HEK293 (cell line): ENCODE results near the gene ACAP3.
A peak's percentile ranks its signal among the peaks of the same experiment; 100 is the strongest.

Experiments
- CTCF ChIA-PET: fragments of 350-600 bp; formaldehyde crosslinking; extraction: SDS; loops from one replicate; lab custom pipeline; 2021; ENCODE audit warnings: antibody characterized with exemption; lab: Yijun Ruan, JAX
- POLR2A ChIA-PET: fragments of 300-600 bp; formaldehyde crosslinking; extraction: SDS; loops from one replicate; lab custom pipeline; 2020; ENCODE audit warnings: antibody characterized with exemption, inconsistent platforms; lab: Yijun Ruan, JAX
- H3K27ac ChIP-seq: fragments of 200-500 bp; sonication (Bioruptor generic); 2 replicates; pipeline ENCODE4 v1.5.1; 2014; ENCODE audit warnings: low read depth, low read length, control low read depth, inconsistent platforms; ENCODE audit errors: extremely low read depth
- H3K36me3 ChIP-seq, 2 experiments: fragments of 200-500 bp in 1 of 2; sonication (Bioruptor generic) in 1 of 2; 1 replicate in 1 of 2; 2 replicates in 1 of 2; pipeline ENCODE4 v1.5.1; 2014 to 2017; ENCODE audit warnings: inconsistent platforms in 2 of 2, low read length in 2 of 2; ENCODE audit not compliant: control insufficient read depth in 2 of 2, insufficient read depth in 1 of 2
- H3K4me1 ChIP-seq: fragments of 200-500 bp; sonication (Bioruptor generic); 2 replicates; pipeline ENCODE4 v1.5.1; 2014; ENCODE audit warnings: mild to moderate bottlenecking, low read length, inconsistent platforms; ENCODE audit not compliant: control insufficient read depth, insufficient read depth
- H3K4me3 ChIP-seq: 2 replicates; pipeline ENCODE4 v1.5.1; 2011; ENCODE audit warnings: low read depth, mild to moderate bottlenecking, control low read depth, low read length, moderate library complexity
- H3K9me3 ChIP-seq: fragments of 200-500 bp; sonication (Bioruptor generic); 2 replicates; pipeline ENCODE4 v1.5.1; 2014; ENCODE audit warnings: low read depth, low read length, inconsistent platforms; ENCODE audit not compliant: control insufficient read depth, insufficient read depth
- ATF2 ChIP-seq: fragments of 450-650 bp; formaldehyde crosslinking; IDR thresholded peaks from 2 replicates; pipeline ENCODE4 v1.5.1; 2016; ENCODE audit warnings: missing biosample characterization, missing genetic modification characterization, low read depth
- HOXC10 ChIP-seq: sonication (generic); formaldehyde crosslinking; IDR thresholded peaks from 2 replicates; pipeline ENCODE4 v1.8.1; 2023; ENCODE audit warnings: mild to moderate bottlenecking, missing genetic modification reagents
- KLF1 ChIP-seq: fragments of 450-650 bp; formaldehyde crosslinking; IDR thresholded peaks from 2 replicates; pipeline ENCODE4 v1.5.1; 2016; ENCODE audit warnings: missing biosample characterization, missing genetic modification characterization
- KLF7 ChIP-seq: fragments of 450-650 bp; formaldehyde crosslinking; IDR thresholded peaks from 2 replicates; pipeline ENCODE4 v1.5.1; 2016; ENCODE audit warnings: missing biosample characterization, missing genetic modification characterization, borderline replicate concordance
- SP3 ChIP-seq: fragments of 450-650 bp; formaldehyde crosslinking; IDR thresholded peaks from 2 replicates; pipeline ENCODE4 v1.5.1; 2016; ENCODE audit warnings: missing biosample characterization, missing genetic modification characterization
- ZBTB21 ChIP-seq: fragments of 450-650 bp; formaldehyde crosslinking; IDR thresholded peaks from 2 replicates; pipeline ENCODE4 v1.5.1; 2017; ENCODE audit warnings: missing biosample characterization, missing genetic modification characterization
- ZFHX2 ChIP-seq: fragments of 450-650 bp; formaldehyde crosslinking; conservative IDR thresholded peaks from 2 replicates; pipeline ENCODE4 v1.5.1; 2016; ENCODE audit warnings: missing biosample characterization, missing genetic modification characterization
- ZNF157 ChIP-seq: fragments of 450-650 bp; formaldehyde crosslinking; IDR thresholded peaks from 2 replicates; pipeline ENCODE4 v1.5.1; 2016; ENCODE audit warnings: missing biosample characterization, missing genetic modification characterization
- ZNF24 ChIP-seq: fragments of 450-650 bp; formaldehyde crosslinking; IDR thresholded peaks from 2 replicates; pipeline ENCODE4 v1.5.1; 2016; ENCODE audit warnings: missing biosample characterization, missing genetic modification characterization
- ZNF416 ChIP-seq: fragments of 450-650 bp; formaldehyde crosslinking; IDR thresholded peaks from 2 replicates; pipeline ENCODE4 v1.5.1; 2016; ENCODE audit warnings: missing biosample characterization, missing genetic modification characterization
- ZNF626 ChIP-seq: fragments of 450-650 bp; sonication (Bioruptor Pico); formaldehyde crosslinking; IDR thresholded peaks from 2 replicates; pipeline ENCODE4 v1.5.1; 2018; ENCODE audit warnings: missing biosample characterization, missing genetic modification characterization, inconsistent platforms
- ZNF677 ChIP-seq: fragments of 450-650 bp; IDR thresholded peaks from 2 replicates; pipeline ENCODE4 v1.5.0; 2018; ENCODE audit warnings: missing biosample characterization, mild to moderate bottlenecking, missing genetic modification characterization, moderate library complexity
- ZNF692 ChIP-seq: fragments of 450-650 bp; formaldehyde crosslinking; IDR thresholded peaks from 2 replicates; pipeline ENCODE4 v1.5.1; 2016; ENCODE audit warnings: missing biosample characterization, missing genetic modification characterization
- ZNF768 ChIP-seq: fragments of 450-650 bp; formaldehyde crosslinking; IDR thresholded peaks from 2 replicates; pipeline ENCODE4 v1.5.1; 2018; ENCODE audit warnings: missing biosample characterization, mild to moderate bottlenecking, missing genetic modification characterization
- ZNF785 ChIP-seq: fragments of 450-650 bp; formaldehyde crosslinking; IDR thresholded peaks from 2 replicates; pipeline ENCODE4 v1.5.1; 2016; ENCODE audit warnings: missing biosample characterization, missing genetic modification characterization
- ZSCAN30 ChIP-seq: fragments of 450-650 bp; IDR thresholded peaks from 2 replicates; pipeline ENCODE4 v1.5.1; 2018; ENCODE audit warnings: missing biosample characterization, mild to moderate bottlenecking, missing genetic modification characterization, moderate library complexity
- TF ChIP-seq, protein P1 (sequence below): fragments of 450-650 bp; formaldehyde crosslinking; IDR thresholded peaks from 2 replicates; pipeline ENCODE4 v1.5.1; 2017; ENCODE audit warnings: missing biosample characterization, missing genetic modification characterization
- TF ChIP-seq, protein P2 (sequence below): fragments of 450-650 bp; formaldehyde crosslinking; IDR thresholded peaks from 2 replicates; pipeline ENCODE4; 2016; ENCODE audit warnings: missing biosample characterization, missing genetic modification characterization
- TF ChIP-seq, protein P3 (sequence below): fragments of 450-650 bp; formaldehyde crosslinking; IDR thresholded peaks from 2 replicates; pipeline ENCODE4 v1.5.1; 2016; ENCODE audit warnings: missing biosample characterization, missing genetic modification characterization

The ACAP3 gene

GRCh38 chr1:1282998-1283397 lies 24.7 kb downstream of the ACAP3 start:
- POLR2A ChIA-PET = no interaction called here
- CTCF ChIA-PET = interaction anchor here (0.6 kb wide), 1 partner anchor 8 kb away, joined by 3 read pairs; no protein-coding TSS in a partner anchor
- no peaks in the 10 kb centered on the region for H3K9me3 ChIP-seq
- no peaks in the 10 kb centered on the region for H3K36me3 ChIP-seq
- TF ChIP-seq ZNF785 (tag by site-specific recombination) = no peak
- no peak for TF ChIP-seq ZNF677
- TF ChIP-seq, protein P1, sequence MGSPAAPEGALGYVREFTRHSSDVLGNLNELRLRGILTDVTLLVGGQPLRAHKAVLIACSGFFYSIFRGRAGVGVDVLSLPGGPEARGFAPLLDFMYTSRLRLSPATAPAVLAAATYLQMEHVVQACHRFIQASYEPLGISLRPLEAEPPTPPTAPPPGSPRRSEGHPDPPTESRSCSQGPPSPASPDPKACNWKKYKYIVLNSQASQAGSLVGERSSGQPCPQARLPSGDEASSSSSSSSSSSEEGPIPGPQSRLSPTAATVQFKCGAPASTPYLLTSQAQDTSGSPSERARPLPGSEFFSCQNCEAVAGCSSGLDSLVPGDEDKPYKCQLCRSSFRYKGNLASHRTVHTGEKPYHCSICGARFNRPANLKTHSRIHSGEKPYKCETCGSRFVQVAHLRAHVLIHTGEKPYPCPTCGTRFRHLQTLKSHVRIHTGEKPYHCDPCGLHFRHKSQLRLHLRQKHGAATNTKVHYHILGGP = no peak
- peak; percentile 60 for TF ChIP-seq KLF1 (tag by site-specific recombination)
- TF ChIP-seq, all 188 proteins: peak for 1
- Histone ChIP-seq H3K4me1 (no peaks in the 10 kb centered on the region), H3K4me3 (no peak overlapping the region), H3K27ac (no peak overlapping the region)

GRCh38 chr1:1281533-1282321 lies 26.0 kb downstream of the ACAP3 start:
- TF ChIP-seq ZFHX2 (tag by site-specific recombination) (no peak), ZNF768 (tag by site-specific recombination) (peak; percentile 96; the same call in 1 of the 2 replicates), HOXC10 (no peak), KLF1 (tag by site-specific recombination) (0 out of 2 replicates have a peak, but pooled peaks have one; percentile 13), ZNF692 (tag by site-specific recombination) (0 out of 2 replicates have a peak, but pooled peaks have one; percentile 25)
- TF ChIP-seq, protein P2, sequence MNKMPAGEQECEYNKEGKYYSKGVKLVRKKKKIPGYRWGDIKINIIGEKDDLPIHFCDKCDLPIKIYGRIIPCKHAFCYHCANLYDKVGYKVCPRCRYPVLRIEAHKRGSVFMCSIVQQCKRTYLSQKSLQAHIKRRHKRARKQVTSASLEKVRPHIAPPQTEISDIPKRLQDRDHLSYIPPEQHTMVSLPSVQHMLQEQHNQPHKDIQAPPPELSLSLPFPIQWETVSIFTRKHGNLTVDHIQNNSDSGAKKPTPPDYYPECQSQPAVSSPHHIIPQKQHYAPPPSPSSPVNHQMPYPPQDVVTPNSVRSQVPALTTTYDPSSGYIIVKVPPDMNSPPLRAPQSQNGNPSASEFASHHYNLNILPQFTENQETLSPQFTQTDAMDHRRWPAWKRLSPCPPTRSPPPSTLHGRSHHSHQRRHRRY (tag by site-specific recombination) = no peak
- no peaks in the 10 kb centered on the region for H3K36me3 ChIP-seq
- POLR2A ChIA-PET = interaction anchor here (1.0 kb wide), 1 partner anchor 10 kb away, joined by 3 read pairs; no protein-coding TSS in a partner anchor
- H3K27ac ChIP-seq = no peak overlapping the region
- no peaks in the 10 kb centered on the region for H3K9me3 ChIP-seq
- no peak overlapping the region for H3K4me3 ChIP-seq
- CTCF ChIA-PET = interaction anchor here (0.6 to 0.9 kb wide), 2 partner anchors 9 to 21 kb away, joined by 3 to 5 read pairs; no protein-coding TSS in a partner anchor
- H3K4me1 ChIP-seq = no peaks in the 10 kb centered on the region

DNA sequence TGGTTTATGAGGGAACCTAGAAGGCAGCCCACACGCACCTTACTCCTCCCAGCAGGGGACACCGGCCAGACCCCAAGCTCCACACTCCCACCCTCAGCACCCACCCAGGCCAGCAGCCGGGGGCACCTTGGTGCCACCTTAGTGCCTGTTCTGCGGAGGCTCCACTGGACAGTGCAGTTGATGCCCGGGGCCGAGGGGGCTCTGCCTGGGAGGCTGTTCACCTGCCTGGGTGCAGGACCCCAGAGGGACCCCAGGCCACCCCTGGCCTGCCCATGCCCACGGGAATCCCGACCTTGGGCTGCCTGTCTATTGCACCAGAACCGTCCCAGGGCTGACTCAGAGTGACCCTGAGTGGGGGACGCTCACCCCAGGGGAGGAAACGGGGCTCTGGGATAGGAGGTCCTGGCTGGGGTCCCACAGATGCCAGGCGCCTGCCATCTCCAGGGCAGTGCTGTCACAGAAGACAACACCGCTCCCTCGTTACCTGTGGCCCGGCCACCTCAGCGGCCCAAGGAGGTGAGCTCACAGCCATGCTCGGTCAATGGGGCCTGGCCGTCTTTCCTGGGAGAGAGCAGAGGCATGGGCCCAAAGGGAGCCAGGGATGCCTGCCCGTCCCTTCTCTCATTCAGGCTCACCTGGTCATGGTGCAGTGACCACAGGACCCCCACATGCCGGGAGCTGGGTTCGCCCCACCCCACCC lies 26.8 kb downstream of the ACAP3 start:
- no peak overlapping the region for H3K27ac ChIP-seq
- ChIA-PET POLR2A (no interaction called here), CTCF (interaction anchor here (0.5 to 0.9 kb wide), 3 partner anchors 10 to 23 kb away, joined by 3 to 5 read pairs (median 5); no protein-coding TSS in a partner anchor)
- H3K4me1 ChIP-seq = no peaks in the 10 kb centered on the region
- no peaks in the 10 kb centered on the region for H3K36me3 ChIP-seq
- H3K4me3 ChIP-seq = no peak overlapping the region
- no peaks in the 10 kb centered on the region for H3K9me3 ChIP-seq
- TF ChIP-seq ZBTB21 (no peak), ATF2 (tag by site-specific recombination) (no peak), ZNF626 (tag by site-specific recombination) (no peak), KLF7 (tag by site-specific recombination) (no peak), ZNF416 (tag by site-specific recombination) (no peak), SP3 (tag by site-specific recombination) (no peak), ZNF157 (tag by site-specific recombination) (no peak), ZNF24 (tag by site-specific recombination) (no peak), ZSCAN30 (tag by site-specific recombination) (no peak)
- TF ChIP-seq, protein P3, sequence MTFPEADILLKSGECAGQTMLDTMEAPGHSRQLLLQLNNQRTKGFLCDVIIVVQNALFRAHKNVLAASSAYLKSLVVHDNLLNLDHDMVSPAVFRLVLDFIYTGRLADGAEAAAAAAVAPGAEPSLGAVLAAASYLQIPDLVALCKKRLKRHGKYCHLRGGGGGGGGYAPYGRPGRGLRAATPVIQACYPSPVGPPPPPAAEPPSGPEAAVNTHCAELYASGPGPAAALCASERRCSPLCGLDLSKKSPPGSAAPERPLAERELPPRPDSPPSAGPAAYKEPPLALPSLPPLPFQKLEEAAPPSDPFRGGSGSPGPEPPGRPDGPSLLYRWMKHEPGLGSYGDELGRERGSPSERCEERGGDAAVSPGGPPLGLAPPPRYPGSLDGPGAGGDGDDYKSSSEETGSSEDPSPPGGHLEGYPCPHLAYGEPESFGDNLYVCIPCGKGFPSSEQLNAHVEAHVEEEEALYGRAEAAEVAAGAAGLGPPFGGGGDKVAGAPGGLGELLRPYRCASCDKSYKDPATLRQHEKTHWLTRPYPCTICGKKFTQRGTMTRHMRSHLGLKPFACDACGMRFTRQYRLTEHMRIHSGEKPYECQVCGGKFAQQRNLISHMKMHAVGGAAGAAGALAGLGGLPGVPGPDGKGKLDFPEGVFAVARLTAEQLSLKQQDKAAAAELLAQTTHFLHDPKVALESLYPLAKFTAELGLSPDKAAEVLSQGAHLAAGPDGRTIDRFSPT (tag by site-specific recombination) = no peak
